ENCODE data around the gene DNAH17. TPM values are rescaled to one million over a fixed set of nuclear protein-coding genes. Genes with fewer than 3 reads are reported as not detected.

Gene DNAH17
- polyA plus RNA-seq, 1 experiment = not detected

DNA sequence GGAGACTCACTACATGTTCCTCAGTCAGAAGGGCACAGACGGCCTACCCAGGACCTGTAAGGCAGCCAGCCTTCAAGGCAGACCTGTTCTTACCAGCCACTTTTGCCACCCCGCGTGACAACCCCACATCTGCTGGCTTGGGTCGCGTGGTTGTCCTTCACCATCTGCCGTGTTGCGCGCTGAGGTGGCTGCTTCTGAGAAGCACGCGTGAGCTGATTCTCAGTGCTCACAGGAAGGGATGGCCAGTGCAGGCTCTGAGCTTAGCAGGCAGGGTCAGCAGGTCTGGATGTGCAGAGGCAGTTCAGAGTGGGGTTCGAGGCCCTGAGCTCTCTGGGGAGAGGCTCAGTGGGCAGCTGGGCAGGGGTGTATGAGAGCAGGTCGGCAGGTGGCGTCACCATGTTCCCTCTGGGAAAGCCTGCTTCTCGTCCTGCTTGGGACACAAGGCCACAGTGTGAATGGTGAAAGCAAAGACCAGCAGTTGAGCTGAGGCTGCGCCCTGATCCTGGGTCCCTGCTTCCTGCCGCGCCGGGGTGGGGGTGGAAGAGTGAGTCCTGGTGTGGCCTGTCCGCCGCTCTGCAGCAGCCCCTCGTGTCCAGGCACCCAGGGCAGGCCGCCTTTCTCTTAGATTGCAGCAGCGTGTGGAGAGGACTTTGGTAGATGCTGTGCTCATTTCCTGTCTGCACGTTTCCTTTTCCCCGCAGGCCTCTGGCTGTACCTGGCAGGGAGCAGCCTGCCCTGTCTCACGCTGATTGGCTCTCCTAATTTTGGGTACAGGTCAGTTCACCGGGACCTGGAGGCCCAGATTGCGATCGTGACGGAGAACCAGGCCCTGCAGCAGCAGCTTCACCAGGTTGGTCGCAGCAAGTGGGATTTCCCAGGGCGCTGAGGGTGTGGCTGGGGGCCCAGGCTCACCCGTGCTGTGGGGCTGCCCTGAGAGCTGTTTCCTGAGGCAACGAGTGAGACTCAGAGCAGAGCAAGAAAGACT lies 162.7 kb downstream of the DNAH17 start:
- no peak for DNase-seq (ENCODE audit: low read depth)
- POLR2A ChIA-PET = no interaction called here
- TF ChIP-seq, protein P1, sequence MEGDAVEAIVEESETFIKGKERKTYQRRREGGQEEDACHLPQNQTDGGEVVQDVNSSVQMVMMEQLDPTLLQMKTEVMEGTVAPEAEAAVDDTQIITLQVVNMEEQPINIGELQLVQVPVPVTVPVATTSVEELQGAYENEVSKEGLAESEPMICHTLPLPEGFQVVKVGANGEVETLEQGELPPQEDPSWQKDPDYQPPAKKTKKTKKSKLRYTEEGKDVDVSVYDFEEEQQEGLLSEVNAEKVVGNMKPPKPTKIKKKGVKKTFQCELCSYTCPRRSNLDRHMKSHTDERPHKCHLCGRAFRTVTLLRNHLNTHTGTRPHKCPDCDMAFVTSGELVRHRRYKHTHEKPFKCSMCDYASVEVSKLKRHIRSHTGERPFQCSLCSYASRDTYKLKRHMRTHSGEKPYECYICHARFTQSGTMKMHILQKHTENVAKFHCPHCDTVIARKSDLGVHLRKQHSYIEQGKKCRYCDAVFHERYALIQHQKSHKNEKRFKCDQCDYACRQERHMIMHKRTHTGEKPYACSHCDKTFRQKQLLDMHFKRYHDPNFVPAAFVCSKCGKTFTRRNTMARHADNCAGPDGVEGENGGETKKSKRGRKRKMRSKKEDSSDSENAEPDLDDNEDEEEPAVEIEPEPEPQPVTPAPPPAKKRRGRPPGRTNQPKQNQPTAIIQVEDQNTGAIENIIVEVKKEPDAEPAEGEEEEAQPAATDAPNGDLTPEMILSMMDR (IDR thresholded peaks at IDR 0.05; ENCODE audit: insufficient read depth, low read depth, low read length) = no peak
- CTCF ChIA-PET = no interaction called here
- Histone ChIP-seq H3K4me3 (ENCODE audit: low read depth, low read length) (no peak overlapping the region), H3K27me3 (ENCODE audit: control insufficient read depth, insufficient read depth, low read length) (no peaks in the 10 kb centered on the region), H3K36me3 (ENCODE audit: control insufficient read depth, insufficient read depth, low read length) (peaks cover 16% of the 10 kb centered on the region)

DNA sequence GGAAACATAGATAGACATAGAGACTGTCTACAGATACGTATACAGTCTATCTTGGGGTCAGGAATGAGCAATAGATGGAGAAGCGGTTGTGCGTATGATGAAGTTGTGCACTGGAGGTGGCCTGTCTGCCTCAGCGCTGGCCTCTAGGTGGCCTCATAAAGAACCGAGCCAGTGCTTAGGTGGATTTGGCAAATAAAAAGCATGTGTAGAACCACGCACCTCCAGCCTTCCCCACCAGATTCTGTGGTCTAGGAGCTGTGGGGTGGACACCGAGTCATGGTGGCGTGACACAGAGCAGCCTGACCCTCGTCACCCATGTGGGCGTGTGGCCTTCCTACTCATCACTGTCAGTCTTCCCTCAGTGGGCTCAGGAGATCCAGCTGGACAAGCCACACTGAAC lies 164.8 kb downstream of the DNAH17 start:
- Histone ChIP-seq H3K36me3 (ENCODE audit: control insufficient read depth, insufficient read depth, low read length) (peaks cover 15% of the 10 kb centered on the region), H3K27me3 (ENCODE audit: control insufficient read depth, insufficient read depth, low read length) (no peaks in the 10 kb centered on the region), H3K4me3 (ENCODE audit: low read depth, low read length) (no peak overlapping the region)
- no peak for DNase-seq (ENCODE audit: low read depth)
- ChIA-PET CTCF (interaction anchor here (0.6 to 2.4 kb wide), 4 partner anchors 9 to 51 kb away, joined by 3 to 13 read pairs (median 8); no protein-coding TSS in a partner anchor), POLR2A (interaction anchor here (0.7 kb wide), 1 partner anchor 14 kb away, joined by 12 read pairs; no protein-coding TSS in a partner anchor)
- TF ChIP-seq, protein P1 (IDR thresholded peaks at IDR 0.05; ENCODE audit: insufficient read depth, low read depth, low read length) = peak; percentile 49

DNA sequence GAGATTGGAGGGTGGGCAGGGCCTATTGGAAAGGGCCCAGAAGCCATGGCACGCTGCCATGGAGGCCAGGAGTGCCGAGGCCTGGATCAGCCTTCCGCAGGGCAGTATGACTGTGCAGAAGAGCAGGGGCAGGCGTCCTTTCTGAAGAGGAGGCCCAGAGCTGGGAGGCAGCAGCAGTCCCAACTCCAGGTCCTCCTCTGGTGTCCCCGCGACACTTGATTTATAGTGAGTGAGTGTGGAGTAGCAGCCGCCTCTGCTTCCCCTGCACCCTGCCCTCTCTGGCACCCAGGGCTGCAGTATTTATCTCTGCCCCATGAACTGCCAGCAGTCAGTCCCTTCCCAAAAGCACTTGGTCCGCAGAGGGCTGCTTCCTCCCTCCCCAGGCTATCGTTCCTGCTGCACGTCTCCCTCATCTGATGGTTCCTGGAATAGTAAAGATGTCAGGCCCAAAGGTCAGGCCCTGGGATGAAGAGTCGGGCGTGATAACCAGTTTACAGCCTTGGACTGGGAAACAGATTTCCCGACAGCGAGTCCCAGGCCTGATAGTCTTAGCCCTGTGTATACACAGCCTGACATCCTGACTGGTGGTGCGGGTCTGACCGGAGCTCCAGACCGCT lies 165.8 kb downstream of the DNAH17 start:
- ChIA-PET POLR2A (interaction anchor here (0.7 kb wide), 1 partner anchor 13 kb away, joined by 12 read pairs; no protein-coding TSS in a partner anchor), CTCF (interaction anchor here (0.6 to 2.4 kb wide), 4 partner anchors 11 to 1304 kb away, joined by 3 to 13 read pairs (median 8); no protein-coding TSS in a partner anchor)
- H3K4me3 ChIP-seq (ENCODE audit: low read depth, low read length) = no peak overlapping the region
- DNase-seq (ENCODE audit: low read depth) = no peak
- TF ChIP-seq, protein P1 (IDR thresholded peaks at IDR 0.05; ENCODE audit: insufficient read depth, low read depth, low read length) = no peak
- H3K36me3 ChIP-seq (ENCODE audit: control insufficient read depth, insufficient read depth, low read length) = peaks cover 17% of the 10 kb centered on the region
- H3K27me3 ChIP-seq (ENCODE audit: control insufficient read depth, insufficient read depth, low read length) = no peaks in the 10 kb centered on the region

DNA sequence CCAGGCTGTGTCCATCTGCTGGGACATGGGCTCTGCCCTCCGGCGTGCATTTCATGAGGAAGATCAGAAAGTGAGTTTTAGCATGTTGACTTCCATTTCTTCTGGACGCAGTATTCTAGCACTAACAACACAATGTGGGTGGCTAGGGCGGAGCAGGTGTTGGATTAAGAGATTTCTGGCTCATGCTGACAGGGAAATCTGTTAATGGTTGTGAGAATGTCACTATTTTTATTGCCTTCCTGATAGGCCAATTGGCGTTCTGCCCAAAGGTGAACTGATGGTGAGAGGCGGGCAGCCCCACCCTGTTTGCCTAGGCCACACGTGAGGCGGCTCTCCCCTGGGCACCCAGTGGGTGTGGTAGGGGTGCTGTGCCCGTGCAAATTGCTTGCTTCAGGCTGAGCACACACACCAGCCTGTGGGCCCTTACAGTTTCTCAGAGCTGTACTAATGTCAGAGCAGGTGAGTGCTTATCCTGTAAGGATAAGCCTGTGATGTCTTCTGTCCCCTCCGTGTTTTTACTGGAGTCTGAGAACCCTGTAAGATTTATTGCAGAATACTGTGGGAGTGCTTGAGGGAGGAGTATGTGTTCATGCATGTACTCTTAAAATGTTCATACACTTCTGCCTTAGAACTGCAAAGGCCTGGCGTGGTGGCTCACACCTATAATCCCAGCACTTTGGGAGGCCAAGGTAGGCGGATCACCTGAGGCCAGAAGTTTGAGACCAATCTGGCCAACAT lies 167.8 kb downstream of the DNAH17 start:
- TF ChIP-seq, protein P1 (IDR thresholded peaks at IDR 0.05; ENCODE audit: insufficient read depth, low read depth, low read length) = no peak
- no peaks in the 10 kb centered on the region for H3K27me3 ChIP-seq (ENCODE audit: control insufficient read depth, insufficient read depth, low read length)
- no peak overlapping the region for H3K4me3 ChIP-seq (ENCODE audit: low read depth, low read length)
- CTCF ChIA-PET = no interaction called here
- POLR2A ChIA-PET = no interaction called here
- peaks cover 15% of the 10 kb centered on the region for H3K36me3 ChIP-seq (ENCODE audit: control insufficient read depth, insufficient read depth, low read length)
- no peak for DNase-seq (ENCODE audit: low read depth)
